ENCODE measurements around the gene ZDHHC7. TPM values are rescaled to one million over a fixed set of nuclear protein-coding genes. Genes with fewer than 3 reads are reported as not detected.
A peak's percentile ranks its signal among the peaks of the same experiment; 100 is the strongest.

ZDHHC7 gene
- total RNA-seq, 1 donor from 2014 or later = 43.6 TPM

DNA sequence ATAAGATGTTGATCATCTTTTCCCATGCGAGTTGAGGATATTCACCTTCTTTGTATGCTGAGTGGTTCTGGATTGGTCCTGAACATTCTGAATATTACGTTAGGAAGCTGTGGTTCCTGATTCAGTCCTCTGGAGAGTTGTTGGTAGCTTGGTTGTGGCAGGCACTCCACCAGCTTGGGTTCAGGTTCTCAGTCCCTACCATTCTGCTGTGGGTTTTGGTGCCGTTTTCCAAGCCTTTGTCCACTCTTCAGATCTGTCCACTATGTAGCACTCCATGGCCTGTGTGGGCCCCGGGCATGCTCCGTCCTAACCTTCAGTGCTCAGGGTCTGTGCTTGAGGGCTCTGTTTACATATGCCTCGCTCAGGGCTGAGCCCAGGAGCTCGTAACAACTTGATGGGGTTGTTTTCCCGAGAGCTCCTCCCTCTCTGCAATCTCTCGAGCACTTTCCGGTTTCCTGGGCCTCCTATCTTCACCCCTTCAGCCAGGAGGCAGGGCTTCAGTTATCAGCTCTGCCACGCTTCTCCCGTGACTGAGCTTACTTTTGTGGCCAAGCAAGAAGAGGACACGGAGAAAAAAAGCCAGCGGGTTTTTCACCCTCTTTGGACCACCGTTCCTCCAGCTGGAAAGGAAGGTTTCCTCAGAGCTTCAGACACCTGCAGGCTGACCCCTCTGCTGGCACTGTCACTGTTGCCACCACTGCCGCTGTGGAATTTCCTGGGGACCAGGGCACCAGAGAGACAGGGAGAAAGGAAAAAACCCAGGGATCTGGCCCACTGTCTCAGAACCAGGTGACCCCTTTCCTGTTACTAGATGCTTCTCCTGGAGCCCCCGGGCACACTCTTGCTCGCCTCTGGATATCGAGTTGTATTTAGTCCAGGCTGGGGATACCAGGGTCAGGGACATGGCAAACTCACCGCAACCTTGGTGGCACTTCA, 35.9 kb upstream of the ZDHHC7 start:
- no peak overlapping the region for H3K4me3 Mint-ChIP-seq (ENCODE audit: unreplicated experiment)
- H3K9me3 Mint-ChIP-seq (ENCODE audit: unreplicated experiment) = peaks cover 4% of the 10 kb centered on the region
- peaks cover 12% of the 10 kb centered on the region for H3K4me1 Mint-ChIP-seq (ENCODE audit: low read depth, unreplicated experiment)
- no peak for DNase-seq
- H3K27me3 Mint-ChIP-seq (ENCODE audit: unreplicated experiment) = peaks cover 4% of the 10 kb centered on the region
- TF ChIP-seq, protein P1, sequence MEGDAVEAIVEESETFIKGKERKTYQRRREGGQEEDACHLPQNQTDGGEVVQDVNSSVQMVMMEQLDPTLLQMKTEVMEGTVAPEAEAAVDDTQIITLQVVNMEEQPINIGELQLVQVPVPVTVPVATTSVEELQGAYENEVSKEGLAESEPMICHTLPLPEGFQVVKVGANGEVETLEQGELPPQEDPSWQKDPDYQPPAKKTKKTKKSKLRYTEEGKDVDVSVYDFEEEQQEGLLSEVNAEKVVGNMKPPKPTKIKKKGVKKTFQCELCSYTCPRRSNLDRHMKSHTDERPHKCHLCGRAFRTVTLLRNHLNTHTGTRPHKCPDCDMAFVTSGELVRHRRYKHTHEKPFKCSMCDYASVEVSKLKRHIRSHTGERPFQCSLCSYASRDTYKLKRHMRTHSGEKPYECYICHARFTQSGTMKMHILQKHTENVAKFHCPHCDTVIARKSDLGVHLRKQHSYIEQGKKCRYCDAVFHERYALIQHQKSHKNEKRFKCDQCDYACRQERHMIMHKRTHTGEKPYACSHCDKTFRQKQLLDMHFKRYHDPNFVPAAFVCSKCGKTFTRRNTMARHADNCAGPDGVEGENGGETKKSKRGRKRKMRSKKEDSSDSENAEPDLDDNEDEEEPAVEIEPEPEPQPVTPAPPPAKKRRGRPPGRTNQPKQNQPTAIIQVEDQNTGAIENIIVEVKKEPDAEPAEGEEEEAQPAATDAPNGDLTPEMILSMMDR (IDR thresholded peaks at IDR 0.05; ENCODE audit: partially characterized antibody, unreplicated experiment) = no peak
- H3K27ac Mint-ChIP-seq (ENCODE audit: unreplicated experiment) = no peak overlapping the region
- H3K36me3 Mint-ChIP-seq (ENCODE audit: unreplicated experiment) = no peaks in the 10 kb centered on the region

DNA sequence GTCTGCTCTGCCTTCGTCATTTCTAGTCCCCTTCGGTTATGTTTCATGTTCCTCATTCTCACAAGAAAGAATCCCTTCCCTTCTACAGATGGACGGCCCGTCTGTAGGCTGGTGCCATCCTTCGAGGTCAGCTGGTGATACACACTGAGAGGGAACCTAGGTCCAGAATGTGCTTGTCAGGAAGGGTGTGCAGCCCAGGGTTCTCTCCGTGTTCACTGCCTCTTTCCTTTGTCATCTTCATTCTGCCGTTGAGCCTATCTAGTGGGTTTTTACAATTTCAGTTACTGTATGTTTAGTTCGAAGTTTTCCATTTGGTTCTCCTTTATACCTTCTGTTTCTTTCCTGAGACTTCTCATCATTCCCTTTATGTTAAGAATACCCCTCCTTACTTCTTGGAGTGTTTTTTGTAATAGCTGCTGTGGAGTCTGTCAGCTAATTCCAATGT, 35.2 kb upstream of the ZDHHC7 start:
- Mint-ChIP-seq H3K9me3 (ENCODE audit: unreplicated experiment) (peaks cover 4% of the 10 kb centered on the region), H3K27ac (ENCODE audit: unreplicated experiment) (no peak overlapping the region), H3K4me1 (ENCODE audit: low read depth, unreplicated experiment) (peaks cover 15% of the 10 kb centered on the region), H3K4me3 (ENCODE audit: unreplicated experiment) (peak overlapping the region; percentile 7), H3K27me3 (ENCODE audit: unreplicated experiment) (peaks cover 3% of the 10 kb centered on the region), H3K36me3 (ENCODE audit: unreplicated experiment) (no peaks in the 10 kb centered on the region)
- TF ChIP-seq, protein P1 (IDR thresholded peaks at IDR 0.05; ENCODE audit: partially characterized antibody, unreplicated experiment) = no peak
- no peak for DNase-seq

DNA sequence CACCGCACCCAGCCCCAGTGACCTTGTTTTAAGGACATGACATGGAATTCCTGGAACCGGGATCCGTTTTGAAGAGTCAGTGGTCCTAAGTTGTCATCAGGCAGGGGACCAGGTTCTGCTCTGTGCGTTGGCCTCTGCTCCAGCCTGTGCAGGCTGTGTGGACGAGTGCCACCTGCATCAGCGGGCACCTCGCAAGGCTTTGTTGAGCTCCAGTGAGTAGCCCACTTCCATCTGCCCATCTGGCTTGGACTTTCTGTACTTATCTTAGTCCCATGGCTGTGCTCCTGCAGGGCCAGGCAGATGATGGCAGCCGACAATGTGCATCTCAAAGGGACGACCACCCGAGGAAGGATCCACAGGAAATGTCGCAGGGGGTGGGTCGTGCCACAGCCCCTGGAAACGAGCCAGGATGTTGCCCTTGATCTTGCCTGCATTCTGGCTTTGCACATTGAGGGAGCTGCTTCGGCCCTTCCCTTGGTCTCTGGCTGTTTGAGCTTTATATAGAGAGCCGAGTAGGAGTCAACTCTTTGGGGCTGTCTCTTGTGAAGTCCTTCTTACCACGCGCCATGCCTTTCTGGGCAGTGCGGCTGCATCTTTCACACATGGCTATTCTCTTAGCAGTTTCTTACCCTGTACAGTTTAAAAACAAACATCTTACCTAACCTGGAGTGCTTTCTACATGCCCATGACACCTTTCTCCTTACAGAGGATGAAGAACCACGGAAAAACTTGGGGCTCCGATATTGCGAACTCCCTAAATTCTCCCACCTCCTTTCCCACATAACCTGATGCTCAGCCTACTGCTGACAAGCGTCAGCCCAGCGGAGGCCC, 34.5 kb upstream of the ZDHHC7 start:
- peaks cover 17% of the 10 kb centered on the region for H3K4me1 Mint-ChIP-seq (ENCODE audit: low read depth, unreplicated experiment)
- H3K4me3 Mint-ChIP-seq (ENCODE audit: unreplicated experiment) = no peak overlapping the region

DNA sequence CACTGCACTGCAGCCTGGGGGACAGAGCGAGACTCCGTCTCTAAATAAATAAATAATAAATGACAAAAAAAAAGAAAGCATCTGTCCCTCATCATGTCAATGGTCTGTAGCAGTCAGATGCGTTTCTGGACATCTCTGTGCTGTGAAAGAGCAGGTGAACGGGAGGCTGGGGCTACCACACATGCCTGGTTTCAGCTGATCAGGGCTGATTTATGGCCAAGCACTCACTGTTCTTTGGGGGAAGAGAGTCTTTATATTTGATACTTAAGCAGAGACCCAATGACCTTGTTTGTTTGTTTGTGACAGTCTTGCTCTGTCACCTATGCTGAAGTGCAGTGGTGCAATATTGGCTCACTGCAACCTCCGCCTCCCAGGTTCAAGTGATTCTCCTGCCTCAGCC, 33.7 kb upstream of the ZDHHC7 start:
- H3K9me3 Mint-ChIP-seq (ENCODE audit: unreplicated experiment) = peaks cover 10% of the 10 kb centered on the region
- no peak overlapping the region for H3K4me3 Mint-ChIP-seq (ENCODE audit: unreplicated experiment)
- no peaks in the 10 kb centered on the region for H3K36me3 Mint-ChIP-seq (ENCODE audit: unreplicated experiment)
- TF ChIP-seq, protein P1 (IDR thresholded peaks at IDR 0.05; ENCODE audit: partially characterized antibody, unreplicated experiment) = no peak
- no peaks in the 10 kb centered on the region for H3K27me3 Mint-ChIP-seq (ENCODE audit: unreplicated experiment)
- DNase-seq = no peak
- peaks cover 21% of the 10 kb centered on the region for H3K4me1 Mint-ChIP-seq (ENCODE audit: low read depth, unreplicated experiment)
- no peak overlapping the region for H3K27ac Mint-ChIP-seq (ENCODE audit: unreplicated experiment)

More for the DNA sequence above, 34.5 kb upstream of the ZDHHC7 start:
- Mint-ChIP-seq H3K27me3 (ENCODE audit: unreplicated experiment) (peaks cover 3% of the 10 kb centered on the region), H3K36me3 (ENCODE audit: unreplicated experiment) (no peaks in the 10 kb centered on the region), H3K27ac (ENCODE audit: unreplicated experiment) (no peak overlapping the region), H3K9me3 (ENCODE audit: unreplicated experiment) (peaks cover 9% of the 10 kb centered on the region)
- DNase-seq = no peak
- TF ChIP-seq, protein P1 (IDR thresholded peaks at IDR 0.05; ENCODE audit: partially characterized antibody, unreplicated experiment) = no peak

All from glutamatergic neuron (in vitro differentiated cells).